NK-92 (cell line): ENCODE data around the gene IMMP1L.

ENCODE experiments used
- DNase-seq: peaks from one replicate; lab custom pipeline; 2025; ENCODE audit not compliant: unreplicated experiment; lab: John Stamatoyannopoulos, UW

IMMP1L gene

GRCh38 chr11:31404614-31405013, 104.8 kb downstream of the IMMP1L start:
- DNase-seq = no peak

GRCh38 chr11:31397239-31397834, 112.1 kb downstream of the IMMP1L start:
- no peak for DNase-seq

GRCh38 chr11:31387379-31387778, 122.0 kb downstream of the IMMP1L start:
- no peak for DNase-seq

- no peak for DNase-seq
These were observed 126.3 kb downstream of the IMMP1L start for GRCh38 chr11:31383116-31383515.
